ENCODE results near the gene CCDC3.
A peak's percentile ranks its signal among the peaks of the same experiment; 100 is the strongest.

Gene CCDC3

GRCh38 chr10:12919574-12919973 lies 81.9 kb downstream of the CCDC3 start:
- DNase-seq, result no peak

DNA sequence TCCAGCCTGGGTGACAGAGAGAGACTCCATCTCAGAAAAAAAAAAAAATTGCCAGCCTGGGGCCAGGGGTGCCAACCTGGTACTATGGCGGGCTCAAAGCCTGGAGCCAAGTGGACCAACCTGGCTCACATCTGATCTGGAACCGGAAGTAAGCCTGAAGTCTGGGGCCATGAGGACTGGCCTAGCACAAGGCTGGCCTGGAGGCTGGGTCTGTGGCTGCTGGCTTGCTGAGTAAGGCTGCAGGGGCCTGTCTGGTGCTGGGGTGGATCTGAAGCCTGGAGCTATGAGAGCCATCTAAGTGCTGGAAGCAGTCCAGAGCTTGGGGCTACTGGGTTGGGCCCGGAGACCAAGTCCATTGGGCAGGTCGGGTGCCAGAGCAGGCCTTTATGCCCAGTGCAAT lies 84.9 kb downstream of the CCDC3 start:
- no peak for DNase-seq

DNA sequence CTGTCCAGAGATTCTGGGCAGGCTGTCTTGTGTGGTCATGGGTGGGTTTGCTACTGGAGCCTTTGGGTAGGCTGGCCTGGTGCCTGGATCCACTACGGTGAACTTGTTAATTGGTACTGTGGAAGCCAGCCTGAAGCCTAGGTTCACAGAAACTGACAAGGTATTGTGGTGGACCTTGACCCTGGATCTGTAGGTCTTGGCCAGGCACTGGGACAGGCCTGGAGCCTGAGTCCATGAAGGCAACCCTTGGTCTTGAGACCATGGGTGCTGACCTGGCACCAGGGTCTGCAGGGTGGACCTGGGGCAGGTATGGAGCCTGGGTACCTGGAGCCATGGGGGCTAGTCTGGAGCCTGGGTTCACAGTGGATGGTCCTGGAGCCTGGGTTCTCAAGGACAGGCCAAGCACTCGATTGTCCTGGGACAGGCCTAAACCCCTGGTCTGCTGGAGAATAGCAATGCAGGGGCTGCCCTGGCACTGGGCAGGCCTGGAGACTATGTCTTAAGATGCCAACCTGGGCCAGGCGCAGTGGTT lies 85.8 kb downstream of the CCDC3 start:
- DNase-seq, result no peak

GRCh38 chr10:12914111-12914510 lies 87.4 kb downstream of the CCDC3 start:
- peak; percentile 13 for DNase-seq

DNA sequence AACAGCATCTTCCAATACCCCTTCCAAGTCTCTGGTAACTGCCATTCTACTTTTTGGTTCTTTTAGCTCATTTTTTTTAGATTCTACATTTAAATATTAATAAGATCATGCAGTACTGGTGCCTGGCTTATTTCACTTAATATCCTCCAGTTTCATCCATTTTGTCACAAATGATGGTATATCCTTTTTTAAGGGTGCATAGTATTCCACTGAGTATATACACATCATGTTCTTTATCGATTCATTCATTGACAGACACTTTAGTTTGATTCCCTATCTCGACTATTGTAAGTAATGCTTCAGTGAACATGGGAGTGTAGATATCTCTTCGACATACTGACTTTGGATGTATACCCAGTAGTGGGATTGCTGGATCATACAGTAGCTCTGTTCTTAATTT lies 89.7 kb downstream of the CCDC3 start:
- no peak for DNase-seq

DNA sequence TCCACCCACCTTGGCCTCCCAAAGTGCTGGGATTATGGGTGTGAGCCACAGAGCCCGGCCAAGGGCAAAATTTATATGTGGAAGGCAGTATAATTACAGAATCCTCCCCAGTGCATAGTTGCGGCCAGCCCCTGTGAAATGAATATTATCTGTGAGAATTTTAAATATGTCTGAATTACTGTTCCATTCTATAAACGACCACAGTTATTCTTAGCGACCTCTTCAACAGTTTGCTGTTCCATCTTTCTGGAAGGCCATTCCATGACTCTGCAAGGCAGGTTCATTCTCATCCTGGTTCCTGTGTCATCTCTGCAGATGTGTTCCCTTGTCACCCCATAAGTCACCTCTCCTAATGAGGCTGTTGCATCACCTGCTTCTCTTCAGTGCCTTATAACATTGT lies 90.7 kb downstream of the CCDC3 start:
- no peak for DNase-seq

DNA sequence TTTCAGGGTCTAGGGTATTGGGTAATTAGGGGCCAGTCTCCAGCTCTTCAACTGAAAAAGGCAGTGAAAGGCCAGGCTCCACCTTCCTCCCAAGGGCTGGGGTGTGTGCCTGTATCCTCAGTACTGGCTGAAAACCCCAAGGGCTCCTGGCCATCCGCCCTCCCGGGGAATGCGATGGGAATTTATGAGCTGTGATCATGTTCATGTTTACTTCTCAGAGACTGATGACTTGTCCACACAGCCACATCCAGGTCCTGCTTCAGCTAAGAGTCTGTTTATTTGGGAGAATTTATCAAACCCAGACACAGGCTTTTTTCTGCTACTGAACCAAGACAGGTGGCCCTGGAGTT lies 91.7 kb downstream of the CCDC3 start:
- no peak for DNase-seq

DNA sequence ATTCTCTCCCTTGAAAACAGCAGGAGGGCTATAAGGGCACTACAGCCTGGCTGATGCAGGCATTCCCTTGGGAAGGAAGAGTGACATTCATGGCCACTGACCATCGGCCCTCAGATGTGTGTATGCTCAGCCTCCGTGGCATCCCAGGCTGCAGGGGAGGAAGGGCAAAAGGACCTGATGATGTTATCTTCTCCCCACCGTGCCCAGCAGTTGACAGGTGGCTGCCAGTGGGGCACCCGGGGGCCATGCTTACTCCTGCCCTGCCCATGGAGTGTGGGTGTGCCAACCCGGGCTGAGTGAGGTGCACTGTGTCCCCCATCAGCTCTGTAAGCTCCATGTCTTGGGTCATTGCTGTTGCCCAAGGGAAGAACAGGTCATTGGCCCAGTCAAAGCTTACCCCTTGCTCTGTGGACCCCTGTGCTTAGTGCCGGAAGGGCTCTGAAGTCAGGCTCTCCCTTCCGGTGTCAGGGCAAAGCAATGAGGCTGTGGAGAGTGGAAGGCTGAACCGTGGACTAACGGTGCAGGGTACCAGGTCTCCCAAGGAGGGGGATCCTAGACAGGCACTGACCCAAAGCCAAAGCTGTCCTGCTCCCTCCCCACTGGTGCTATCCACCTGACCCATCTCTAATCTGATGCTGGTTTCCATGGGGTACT lies 92.2 kb downstream of the CCDC3 start:
- no peak for DNase-seq

GRCh38 chr10:12908773-12909172 lies 92.7 kb downstream of the CCDC3 start:
- DNase-seq, result no peak

- DNase-seq, result no peak
These were observed 93.9 kb downstream of the CCDC3 start for GRCh38 chr10:12907656-12908055.

DNA sequence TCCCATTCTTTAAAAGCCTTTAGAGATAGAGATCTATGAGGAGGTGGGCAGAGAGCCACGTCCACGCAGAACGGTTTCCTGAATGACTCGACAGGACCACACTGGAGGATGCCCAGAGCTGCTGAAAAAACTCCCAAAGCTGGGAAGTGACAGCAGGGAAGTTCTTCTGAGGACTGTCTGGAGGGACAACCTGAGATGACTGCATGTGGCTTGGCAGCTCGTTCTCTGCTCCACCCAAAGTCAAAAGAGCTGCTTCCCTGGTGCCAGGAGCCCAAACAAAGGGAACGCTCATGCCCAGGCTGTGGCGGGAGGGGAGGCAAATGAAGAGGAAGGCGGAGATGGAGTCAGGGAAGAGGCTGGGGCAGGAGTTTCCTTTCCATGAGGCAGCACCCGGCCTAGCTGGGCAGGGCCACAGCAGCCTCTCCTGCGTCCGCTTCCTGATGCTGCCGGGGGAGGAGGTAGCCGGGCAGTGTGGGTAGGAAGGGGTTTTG lies 95.4 kb downstream of the CCDC3 start:
- no peak for DNase-seq

GRCh38 chr10:12905067-12905466 lies 96.4 kb downstream of the CCDC3 start:
- DNase-seq, result no peak

- DNase-seq, result no peak
These were observed 98.6 kb downstream of the CCDC3 start for GRCh38 chr10:12902851-12903358.

- peak; percentile 28 for DNase-seq
These were observed 99.4 kb downstream of the CCDC3 start for GRCh38 chr10:12902135-12902572.

DNA sequence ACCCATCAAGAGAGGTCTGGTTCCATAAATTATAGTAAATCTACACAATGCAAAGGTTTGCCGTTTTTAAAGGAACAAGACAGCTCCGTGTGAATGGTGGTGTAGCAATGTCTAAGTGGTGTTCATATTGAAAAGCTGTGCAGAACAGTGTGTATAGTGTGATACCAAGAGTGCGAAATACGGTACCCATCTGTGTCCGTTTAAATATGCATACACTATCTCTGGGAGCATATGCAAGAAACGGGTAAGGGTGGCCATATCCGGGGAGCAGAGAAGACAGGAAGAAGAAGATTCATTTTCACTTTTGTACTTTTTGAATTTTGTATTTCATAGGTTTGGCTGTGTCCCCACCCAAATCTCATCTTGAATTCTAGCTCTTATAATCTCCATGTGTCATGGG lies 102.0 kb downstream of the CCDC3 start:
- no peak for DNase-seq

DNA sequence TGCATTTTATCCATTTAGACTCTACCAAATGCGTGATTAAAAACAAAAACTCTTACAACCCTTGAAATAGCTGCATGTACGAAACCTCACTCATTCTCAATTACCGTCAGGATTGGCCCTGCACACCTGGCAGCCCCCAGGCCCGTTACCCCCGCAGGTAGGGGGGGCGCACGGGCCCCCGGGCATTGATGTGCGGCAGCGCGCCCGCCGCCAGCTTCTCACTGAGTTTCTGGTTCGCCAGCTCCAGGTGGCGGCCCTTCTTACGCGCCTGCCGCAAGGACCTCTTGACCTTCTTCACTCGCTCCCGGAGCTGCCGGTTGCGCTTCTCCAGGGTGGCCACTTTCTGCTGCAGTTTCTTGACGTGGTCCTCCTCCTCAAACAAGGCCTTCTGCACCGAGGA lies 103.2 kb downstream of the CCDC3 start:
- DNase-seq, result no peak

DNA sequence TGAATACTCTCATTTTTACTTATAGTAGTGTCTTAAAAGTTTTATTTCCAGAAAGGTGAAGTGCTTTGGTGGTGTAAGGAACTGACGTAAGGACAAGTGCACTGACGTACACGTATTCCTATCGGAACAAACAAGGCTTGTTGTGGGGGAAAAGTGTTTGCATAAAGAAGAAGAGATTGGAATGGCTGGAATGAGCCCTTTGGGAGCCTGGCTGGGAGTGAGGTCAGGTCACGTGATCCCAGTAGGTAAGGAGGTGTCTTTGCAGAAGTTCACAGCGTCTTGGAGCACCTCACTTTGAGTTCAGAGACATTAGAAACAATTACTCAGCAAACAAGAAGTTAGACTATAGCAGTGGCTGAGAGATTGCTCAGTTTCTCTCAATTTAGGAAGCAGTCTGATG lies 104.2 kb downstream of the CCDC3 start:
- no peak for DNase-seq

- DNase-seq, result no peak
These were observed 105.3 kb downstream of the CCDC3 start for GRCh38 chr10:12896251-12896650.

DNA sequence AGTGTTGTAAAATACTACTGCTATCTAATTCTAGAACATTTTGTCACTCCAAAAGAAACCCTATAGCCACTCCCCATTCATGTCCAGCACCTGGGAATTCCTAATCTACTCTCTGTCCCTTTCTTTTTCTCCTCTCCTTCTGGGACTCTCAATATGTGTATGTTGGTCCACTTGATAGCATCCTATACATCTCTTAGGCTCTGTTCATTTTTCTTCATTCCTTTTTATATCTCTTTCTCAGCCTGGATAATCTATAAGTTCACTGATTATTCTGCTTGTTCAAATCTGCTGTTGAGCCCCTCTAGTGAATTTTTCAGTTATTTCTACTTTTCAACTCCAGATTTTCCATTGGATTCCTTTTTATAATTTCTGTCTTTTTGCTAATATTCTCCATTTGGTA lies 108.6 kb downstream of the CCDC3 start:
- no peak for DNase-seq

DNA sequence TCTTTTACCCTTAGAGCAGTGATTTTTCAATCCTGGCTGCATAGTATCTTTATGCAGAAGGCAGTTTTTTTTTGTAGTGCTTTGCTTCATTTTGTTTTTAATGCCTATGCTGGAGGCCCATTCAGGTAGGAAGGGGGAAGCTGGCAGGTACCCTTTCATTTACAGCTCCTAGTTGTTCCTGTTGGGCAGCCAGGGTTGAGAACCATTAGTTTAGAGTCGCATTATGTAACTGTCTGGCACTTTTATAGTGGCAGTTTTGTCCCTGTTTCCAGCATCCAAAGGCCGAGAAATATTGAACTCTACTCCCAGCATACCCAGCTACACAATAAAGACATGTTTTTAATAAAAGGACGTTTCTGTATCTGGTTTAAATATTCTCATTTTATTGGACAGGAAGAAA lies 110.6 kb downstream of the CCDC3 start:
- no peak for DNase-seq

DNA sequence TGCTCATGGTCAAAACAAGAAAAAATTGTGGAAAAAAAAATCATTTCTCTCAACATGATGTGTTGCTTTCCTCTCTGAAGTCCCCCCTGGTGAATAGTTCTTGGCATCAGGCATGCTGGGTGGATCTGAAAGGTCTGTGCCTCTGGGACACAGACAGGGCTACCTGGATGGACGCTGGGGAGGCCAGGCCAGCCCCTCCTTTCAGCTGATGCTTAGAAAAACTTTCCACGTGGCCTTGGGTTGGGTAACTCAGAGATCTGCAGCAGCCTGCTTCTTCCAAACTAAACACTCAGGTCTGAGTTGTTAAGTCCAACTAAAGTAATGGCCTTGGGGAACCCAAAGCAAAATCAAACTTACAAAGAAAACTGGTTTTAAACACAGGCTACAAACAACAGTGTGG lies 113.0 kb downstream of the CCDC3 start:
- no peak for DNase-seq

DNA sequence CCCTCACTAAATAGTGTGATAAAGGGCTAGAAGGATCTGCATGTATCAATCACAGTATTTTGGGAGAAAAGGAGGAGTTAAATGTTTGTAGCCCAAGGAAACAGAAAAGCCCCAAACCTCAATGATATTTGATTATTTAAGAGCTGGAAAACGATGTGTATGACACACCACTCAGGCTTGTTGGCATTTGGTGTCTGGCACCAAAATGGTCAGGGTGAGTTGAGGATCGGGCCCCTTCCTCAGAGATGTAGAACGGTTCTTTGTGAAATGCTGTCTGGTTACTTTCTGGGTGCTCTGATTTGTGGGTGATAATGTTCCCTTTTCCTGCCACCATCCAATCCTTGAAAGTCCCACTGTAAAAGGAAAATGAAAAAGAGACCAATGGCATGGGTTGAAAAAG lies 113.7 kb downstream of the CCDC3 start:
- DNase-seq, result no peak

GRCh38 chr10:12884851-12885250 lies 116.7 kb downstream of the CCDC3 start:
- DNase-seq, result no peak

GRCh38 chr10:12880423-12880822 lies 121.1 kb downstream of the CCDC3 start:
- no peak for DNase-seq

DNA sequence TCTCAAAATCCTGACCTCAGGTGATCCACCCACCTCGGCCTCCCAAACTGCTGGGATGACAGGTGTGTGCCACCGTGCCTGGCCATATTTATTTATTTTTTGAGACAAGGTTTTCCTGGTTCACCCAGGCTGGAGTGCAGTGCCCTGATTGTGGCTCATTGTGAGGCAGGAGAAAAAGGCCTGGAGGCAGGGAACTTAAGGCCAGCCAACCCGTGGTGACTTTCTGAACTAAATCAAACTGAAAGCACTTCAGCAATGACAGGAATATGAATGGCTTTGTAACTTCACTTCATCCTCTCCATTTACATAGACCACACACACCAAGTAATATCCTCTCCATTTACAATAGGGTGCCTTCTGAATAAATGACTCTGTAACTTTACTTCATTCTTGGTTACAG lies 124.4 kb downstream of the CCDC3 start:
- DNase-seq, result no peak
